HCT116 (cell line): ENCODE measurements around the gene TMPRSS9. TPM values are rescaled to one million over a fixed set of nuclear protein-coding genes. Genes with fewer than 3 reads are reported as not detected.

Experiments
- ATAC-seq: fragments of 200-7000 bp; cut with Tn5 transposase; 2 replicates; pipeline ENCODE4 v1.9.1; 2020; ENCODE audit warnings: mild to moderate bottlenecking, moderate library complexity
- BruUV-seq: library from RNA; stranded (reverse); fragments of 400-500 nt; replicated peaks from 2 replicates; lab custom pipeline; 2021; lab: Mats Ljungman, UMichigan
- CTCF ChIA-PET: fragments of 300-600 bp; sonication (Branson Sonifier 250); formaldehyde crosslinking; loops from one replicate; lab custom pipeline; 2021; ENCODE audit warnings: antibody characterized with exemption; lab: Charles Lee
- POLR2A ChIA-PET: fragments of 300-600, 350-600 bp; sonication (Branson Sonifier 250); formaldehyde crosslinking; loops from one replicate; lab custom pipeline; 2021; ENCODE audit warnings: antibody characterized with exemption; lab: Charles Lee
- RAD21 ChIA-PET, 2 experiments: fragments of 300-600 bp; sonication (Branson Sonifier 250); formaldehyde crosslinking; loops; one replicate each; lab custom pipeline; 2023; ENCODE audit warnings: low total read pairs in 2 of 2; ENCODE audit not compliant: uncharacterized antibody in 2 of 2, unreplicated experiment in 2 of 2, low non-redundant PET in 1 of 2; lab: Charles Lee
- DNase-seq: peaks from one replicate; pipeline ENCODE4 v3.0.0-alpha.2; 2010; ENCODE audit warnings: low read depth, low spot score
- H2AFZ ChIP-seq: fragments of 200-600 bp; shearing (Covaris generic), sonication (generic); 2 replicates; pipeline ENCODE4 v1.6.1; 2017; ENCODE audit warnings: low read depth, mixed run types, mixed read lengths, antibody characterized with exemption, low read length; ENCODE audit not compliant: poor library complexity, severe bottlenecking
- H3K27ac ChIP-seq: 2 replicates; pipeline ENCODE4 v1.5.1; 2012; ENCODE audit warnings: low read depth, low read length
- H3K27me3 ChIP-seq: fragments of 200-600 bp; sonication (generic); 2 replicates; pipeline ENCODE4 v1.6.1; 2016; ENCODE audit warnings: mixed run types, low read length, mixed read lengths; ENCODE audit not compliant: insufficient read depth
- H3K36me3 ChIP-seq, 2 experiments: fragments of 200-500 bp in 1 of 2; fragments of 200-600 bp in 1 of 2; sonication (Bioruptor generic) in 1 of 2; sonication (generic) in 1 of 2; 2 replicates each; pipeline versions ENCODE4 v1.5.1 to v1.6.1; 2014 to 2016; ENCODE audit warnings: low read length in 2 of 2, inconsistent platforms in 1 of 2, mixed read lengths in 1 of 2, mixed run types in 1 of 2; ENCODE audit not compliant: insufficient read depth in 2 of 2, control insufficient read depth in 1 of 2
- H3K4me1 ChIP-seq, 2 experiments: fragments of 200-600 bp in 1 of 2; sonication (generic) in 1 of 2; 2 replicates each; pipeline versions ENCODE4 v1.5.1 to v1.6.1; 2012 to 2017; ENCODE audit warnings: low read length in 2 of 2, inconsistent platforms in 1 of 2, mild to moderate bottlenecking in 1 of 2, mixed read lengths in 1 of 2, mixed run types in 1 of 2, moderate library complexity in 1 of 2; ENCODE audit not compliant: insufficient read depth in 2 of 2, control insufficient read depth in 1 of 2
- H3K4me2 ChIP-seq: fragments of 200-600 bp; sonication (generic); 2 replicates; pipeline ENCODE4 v1.6.1; 2017; ENCODE audit warnings: mixed run types, low read length, mixed read lengths
- H3K4me3 ChIP-seq, 2 experiments: fragments of 200-600 bp in 1 of 2; sonication (generic) in 1 of 2; replicated peaks in 1 of 2; 2 replicates each; pipeline ENCODE4 v1.5.1; 2011 to 2016; ENCODE audit warnings: low read length in 2 of 2, control low read depth in 1 of 2, low read depth in 1 of 2, mild to moderate bottlenecking in 1 of 2, mixed read lengths in 1 of 2, mixed run types in 1 of 2
- H3K79me2 ChIP-seq: fragments of 200-600 bp; sonication (generic); 2 replicates; pipeline ENCODE4 v1.6.1; 2017; ENCODE audit warnings: mild to moderate bottlenecking, mixed run types, low read length, moderate library complexity, mixed read lengths; ENCODE audit not compliant: insufficient read depth
- H3K9ac ChIP-seq: fragments of 200-600 bp; sonication (generic); 2 replicates; pipeline ENCODE4 v1.6.1; 2016; ENCODE audit warnings: low read length, mixed read lengths
- H3K9me2 ChIP-seq: fragments of 200-600 bp; sonication (generic), shearing (Covaris generic); 2 replicates; pipeline ENCODE4 v1.6.1; 2017; ENCODE audit warnings: mixed run types, mild to moderate bottlenecking, moderate library complexity; ENCODE audit not compliant: insufficient read depth
- H3K9me3 ChIP-seq, 2 experiments: fragments of 200-500 bp in 1 of 2; fragments of 200-600 bp in 1 of 2; sonication (Bioruptor generic) in 1 of 2; sonication (generic) in 1 of 2; 2 replicates each; pipeline ENCODE4 v1.6.1; 2014 to 2017; ENCODE audit warnings: low read length in 2 of 2, mixed read lengths in 2 of 2, inconsistent platforms in 1 of 2, low read depth in 1 of 2, mild to moderate bottlenecking in 1 of 2, mixed run types in 1 of 2, moderate library complexity in 1 of 2; ENCODE audit not compliant: control insufficient read depth in 1 of 2, insufficient read depth in 1 of 2
- H4K20me1 ChIP-seq: fragments of 200-600 bp; sonication (generic), shearing (Covaris generic); 2 replicates; pipeline ENCODE4 v1.6.1; 2017; ENCODE audit warnings: mixed run types, mild to moderate bottlenecking, moderate library complexity; ENCODE audit not compliant: insufficient read depth
- CEBPB ChIP-seq: IDR thresholded peaks from 2 replicates; pipeline ENCODE4 v1.6.1; 2012; ENCODE audit warnings: low read depth
- JUND ChIP-seq: IDR thresholded peaks from 2 replicates; pipeline ENCODE4 v1.6.1; 2012
- POLR2A ChIP-seq: IDR thresholded peaks from 2 replicates; pipeline ENCODE4 v1.7.0; 2011; ENCODE audit warnings: borderline replicate concordance; ENCODE audit not compliant: insufficient read depth, insufficient read length; ENCODE audit errors: extremely low read depth
- POLR2AphosphoS5 ChIP-seq: IDR thresholded peaks from 2 replicates; pipeline ENCODE4 v1.6.1; 2011; ENCODE audit warnings: mild to moderate bottlenecking, low read depth, low read length, moderate library complexity
- RAD21 ChIP-seq: IDR thresholded peaks from 2 replicates; pipeline ENCODE4 v1.6.1; 2012; ENCODE audit warnings: low read depth, mild to moderate bottlenecking
- REST ChIP-seq: IDR thresholded peaks from 2 replicates; pipeline ENCODE4 v1.6.1; 2012; ENCODE audit warnings: low read depth
- SP1 ChIP-seq: IDR thresholded peaks from 2 replicates; pipeline ENCODE4 v1.6.1; 2012; ENCODE audit warnings: low read depth
- SRF ChIP-seq: IDR thresholded peaks from 2 replicates; pipeline ENCODE4 v1.6.1; 2012; ENCODE audit warnings: low read depth
- TCF7L2 ChIP-seq: IDR thresholded peaks from 2 replicates; pipeline ENCODE4 v1.7.0; 2011; ENCODE audit warnings: borderline replicate concordance, inconsistent platforms; ENCODE audit not compliant: insufficient read depth, insufficient read length; ENCODE audit errors: extremely low read depth
- ZFX ChIP-seq: fragments of 450-650 bp; IDR thresholded peaks from 2 replicates; pipeline ENCODE4 v1.6.1; 2017
- ZNF274 ChIP-seq: fragments of 200-500 bp; sonication (Bioruptor generic); IDR thresholded peaks from 2 replicates; pipeline ENCODE4 v1.6.1; 2014; ENCODE audit warnings: mild to moderate bottlenecking, low read depth, low read length, inconsistent platforms
- intact Hi-C: fragments of 100-400 bp; cut with micrococcal nuclease; formaldehyde crosslinking; loops from 2 replicates; pipeline ENCODE4 v1.10.0; 2022
- total RNA-seq: library from RNA; stranded (reverse); gene quantifications from one replicate; pipeline ENCODE4 v1.2.1, GENCODE V29; 2021; ENCODE audit not compliant: unreplicated experiment
- TF ChIP-seq, protein P1 (sequence below), 3 experiments: fragments of 200-600 bp in 1 of 3; sonication (generic) in 1 of 3; IDR thresholded peaks in 2 of 3; conservative IDR thresholded peaks in 1 of 3; 2 replicates each; pipeline ENCODE4 v1.5.1; 2012 to 2017; ENCODE audit warnings: low read depth in 2 of 3, low read length in 2 of 3, antibody characterized with exemption in 1 of 3, borderline replicate concordance in 1 of 3, control low read depth in 1 of 3, mild to moderate bottlenecking in 1 of 3, mixed read lengths in 1 of 3, mixed run types in 1 of 3, moderate library complexity in 1 of 3; ENCODE audit not compliant: insufficient read depth in 1 of 3
- TF ChIP-seq, protein P2 (sequence below): IDR thresholded peaks from 2 replicates; pipeline ENCODE4 v1.6.1; 2012
- TF ChIP-seq, protein P3 (sequence below): IDR thresholded peaks from 2 replicates; pipeline ENCODE4 v1.6.1; 2012
- TF ChIP-seq, protein P4 (sequence below): IDR thresholded peaks from 2 replicates; pipeline ENCODE4 v1.6.1; 2011; ENCODE audit warnings: mild to moderate bottlenecking, low read length, moderate library complexity; ENCODE audit not compliant: insufficient replicate concordance; ENCODE audit errors: extremely low read depth

TMPRSS9 gene
- total RNA-seq, 1 experiment from 2014 or later, result not detected

GRCh38 chr19:2372076-2372612 is 12.1 kb downstream of the TMPRSS9 start:
- ChIA-PET POLR2A (no interaction called here), CTCF (no interaction called here), RAD21 (no interaction called here)
- no peak for ATAC-seq
- intact Hi-C loops, result no loop called here
- no peak for DNase-seq
- BruUV-seq, result no TSS peak
- H3K79me2 ChIP-seq, result no peaks in the 10 kb centered on the region
- H3K9ac ChIP-seq, result no peak overlapping the region
- H3K27me3 ChIP-seq, result no peaks in the 10 kb centered on the region
- no peaks in the 10 kb centered on the region for H3K9me2 ChIP-seq
- H3K4me2 ChIP-seq, result no peak overlapping the region
- H2AFZ ChIP-seq, result no peak overlapping the region
- peaks cover 4 to 20% of the 10 kb centered on the region in 2 experiments; a peak in 3 of 4 replicates for H3K4me1 ChIP-seq
- H3K9me3 ChIP-seq, result peaks cover 0 to 5% of the 10 kb centered on the region in 2 experiments; a peak in 1 of 4 replicates
- no peaks in the 10 kb centered on the region for H4K20me1 ChIP-seq
- no peak overlapping the region for H3K4me3 ChIP-seq
- H3K27ac ChIP-seq, result no peak overlapping the region
- TF ChIP-seq, protein P1, sequence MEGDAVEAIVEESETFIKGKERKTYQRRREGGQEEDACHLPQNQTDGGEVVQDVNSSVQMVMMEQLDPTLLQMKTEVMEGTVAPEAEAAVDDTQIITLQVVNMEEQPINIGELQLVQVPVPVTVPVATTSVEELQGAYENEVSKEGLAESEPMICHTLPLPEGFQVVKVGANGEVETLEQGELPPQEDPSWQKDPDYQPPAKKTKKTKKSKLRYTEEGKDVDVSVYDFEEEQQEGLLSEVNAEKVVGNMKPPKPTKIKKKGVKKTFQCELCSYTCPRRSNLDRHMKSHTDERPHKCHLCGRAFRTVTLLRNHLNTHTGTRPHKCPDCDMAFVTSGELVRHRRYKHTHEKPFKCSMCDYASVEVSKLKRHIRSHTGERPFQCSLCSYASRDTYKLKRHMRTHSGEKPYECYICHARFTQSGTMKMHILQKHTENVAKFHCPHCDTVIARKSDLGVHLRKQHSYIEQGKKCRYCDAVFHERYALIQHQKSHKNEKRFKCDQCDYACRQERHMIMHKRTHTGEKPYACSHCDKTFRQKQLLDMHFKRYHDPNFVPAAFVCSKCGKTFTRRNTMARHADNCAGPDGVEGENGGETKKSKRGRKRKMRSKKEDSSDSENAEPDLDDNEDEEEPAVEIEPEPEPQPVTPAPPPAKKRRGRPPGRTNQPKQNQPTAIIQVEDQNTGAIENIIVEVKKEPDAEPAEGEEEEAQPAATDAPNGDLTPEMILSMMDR (IDR thresholded peaks at IDR 0.05 in 2 of 3, conservative IDR thresholded peaks at IDR 0.05 in 1 of 3; ENCODE audit: borderline replicate concordance in 1 of 3, insufficient read depth in 1 of 3, low read depth in 2 of 3, low read length in 2 of 3), result no peak
- TF ChIP-seq RAD21 (no peak), POLR2A (no peak), REST (no peak), JUND (no peak), POLR2AphosphoS5 (no peak), CEBPB (no peak), SRF (no peak), TCF7L2 (no peak), ZFX (no peak), ZNF274 (no peak), SP1 (no peak)
- TF ChIP-seq, protein P2, sequence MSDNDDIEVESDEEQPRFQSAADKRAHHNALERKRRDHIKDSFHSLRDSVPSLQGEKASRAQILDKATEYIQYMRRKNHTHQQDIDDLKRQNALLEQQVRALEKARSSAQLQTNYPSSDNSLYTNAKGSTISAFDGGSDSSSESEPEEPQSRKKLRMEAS, result no peak
- TF ChIP-seq, protein P3, sequence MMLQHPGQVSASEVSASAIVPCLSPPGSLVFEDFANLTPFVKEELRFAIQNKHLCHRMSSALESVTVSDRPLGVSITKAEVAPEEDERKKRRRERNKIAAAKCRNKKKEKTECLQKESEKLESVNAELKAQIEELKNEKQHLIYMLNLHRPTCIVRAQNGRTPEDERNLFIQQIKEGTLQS, result no peak
- TF ChIP-seq, protein P4, sequence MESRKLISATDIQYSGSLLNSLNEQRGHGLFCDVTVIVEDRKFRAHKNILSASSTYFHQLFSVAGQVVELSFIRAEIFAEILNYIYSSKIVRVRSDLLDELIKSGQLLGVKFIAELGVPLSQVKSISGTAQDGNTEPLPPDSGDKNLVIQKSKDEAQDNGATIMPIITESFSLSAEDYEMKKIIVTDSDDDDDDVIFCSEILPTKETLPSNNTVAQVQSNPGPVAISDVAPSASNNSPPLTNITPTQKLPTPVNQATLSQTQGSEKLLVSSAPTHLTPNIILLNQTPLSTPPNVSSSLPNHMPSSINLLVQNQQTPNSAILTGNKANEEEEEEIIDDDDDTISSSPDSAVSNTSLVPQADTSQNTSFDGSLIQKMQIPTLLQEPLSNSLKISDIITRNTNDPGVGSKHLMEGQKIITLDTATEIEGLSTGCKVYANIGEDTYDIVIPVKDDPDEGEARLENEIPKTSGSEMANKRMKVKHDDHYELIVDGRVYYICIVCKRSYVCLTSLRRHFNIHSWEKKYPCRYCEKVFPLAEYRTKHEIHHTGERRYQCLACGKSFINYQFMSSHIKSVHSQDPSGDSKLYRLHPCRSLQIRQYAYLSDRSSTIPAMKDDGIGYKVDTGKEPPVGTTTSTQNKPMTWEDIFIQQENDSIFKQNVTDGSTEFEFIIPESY, result no peak
- no peaks in the 10 kb centered on the region for H3K36me3 ChIP-seq
